HUES6 (cell line): ENCODE results near the gene GET4.

Experiments
- H3K27ac ChIP-seq: 2 replicates; pipeline ENCODE4 v1.7.0; 2013; ENCODE audit warnings: low read depth, mild to moderate bottlenecking, low read length, inconsistent platforms
- H3K27me3 ChIP-seq: 2 replicates; pipeline ENCODE4 v1.6.1; 2013; ENCODE audit warnings: low read length; ENCODE audit not compliant: control insufficient read depth, insufficient read depth
- H3K36me3 ChIP-seq: 2 replicates; pipeline ENCODE4 v1.6.1; 2013; ENCODE audit warnings: low read length; ENCODE audit not compliant: control insufficient read depth, insufficient read depth
- H3K4me1 ChIP-seq: 2 replicates; pipeline ENCODE4 v1.6.1; 2013; ENCODE audit warnings: low read length; ENCODE audit not compliant: control insufficient read depth, insufficient read depth
- H3K4me3 ChIP-seq: 2 replicates; pipeline ENCODE4 v1.5.1; 2013; ENCODE audit warnings: low read depth, low read length
- H3K9ac ChIP-seq: one replicate; pipeline ENCODE4 v1.6.1; 2013; ENCODE audit warnings: mild to moderate bottlenecking, low read length
- H3K9me3 ChIP-seq: 2 replicates; pipeline ENCODE4 v1.6.1; 2013; ENCODE audit warnings: low read depth, low read length; ENCODE audit not compliant: control insufficient read depth, insufficient read depth

GET4 gene

GRCh38 chr7:876077-876971 is at the start of gene GET4:
Gene GET4 (plus strand): TSS chr7:876554. CDS start chr7:876646, 92 bp downstream.
- H3K4me3 ChIP-seq = peak within 1 kb of the TSS; percentile 100
- H3K4me1 ChIP-seq = peaks cover 18% of the 10 kb centered on the region
- peak within 1 kb of the TSS; percentile 82; the same call in 1 of the 2 replicates for H3K27ac ChIP-seq
- H3K9ac ChIP-seq = peak within 1 kb of the TSS; percentile 97
- no peaks in the 10 kb centered on the region for H3K27me3 ChIP-seq
- H3K36me3 ChIP-seq = peaks cover 47% of the 10 kb centered on the region
- no peaks in the 10 kb centered on the region for H3K9me3 ChIP-seq

GRCh38 chr7:828793-829561 is 47.4 kb upstream of the GET4 start:
- H3K4me3 ChIP-seq = no peak overlapping the region
- H3K27ac ChIP-seq = no peak overlapping the region
- no peaks in the 10 kb centered on the region for H3K9me3 ChIP-seq
- H3K4me1 ChIP-seq = peaks cover 34% of the 10 kb centered on the region
- H3K27me3 ChIP-seq = no peaks in the 10 kb centered on the region
- H3K9ac ChIP-seq = no peak overlapping the region
- peaks cover 10% of the 10 kb centered on the region for H3K36me3 ChIP-seq

- Histone ChIP-seq H3K4me1 (peaks cover 34% of the 10 kb centered on the region), H3K9ac (no peak overlapping the region), H3K9me3 (no peaks in the 10 kb centered on the region), H3K36me3 (peaks cover 10% of the 10 kb centered on the region), H3K4me3 (no peak overlapping the region), H3K27ac (no peak overlapping the region), H3K27me3 (no peaks in the 10 kb centered on the region)
Observed at GRCh38 chr7:830069-830468, 46.3 kb upstream of the GET4 start.

- peaks cover 16% of the 10 kb centered on the region for H3K36me3 ChIP-seq
- H3K9ac ChIP-seq = peak overlapping the region; percentile 42
- peak overlapping the region; percentile 85 for H3K27ac ChIP-seq
- H3K4me3 ChIP-seq = 0 out of 2 replicates have a peak overlapping the region, but pooled peaks have one; percentile 4
- peaks cover 35% of the 10 kb centered on the region for H3K4me1 ChIP-seq
- no peaks in the 10 kb centered on the region for H3K27me3 ChIP-seq
- no peaks in the 10 kb centered on the region for H3K9me3 ChIP-seq
Observed at GRCh38 chr7:831596-832166, 44.7 kb upstream of the GET4 start.

GRCh38 chr7:832167-832967 is 44.0 kb upstream of the GET4 start, which contains the start of gene SUN1:
Gene SUN1 (plus strand): TSS chr7:832476. CDS start chr7:832525, 49 bp downstream.
- H3K27me3 ChIP-seq = no peaks in the 10 kb centered on the region
- peak within 1 kb of the TSS; percentile 42 for H3K9ac ChIP-seq
- H3K9me3 ChIP-seq = no peaks in the 10 kb centered on the region
- H3K27ac ChIP-seq = peak within 1 kb of the TSS; percentile 85
- 0 out of 2 replicates have a peak within 1 kb of the TSS, but pooled peaks have one; percentile 4 for H3K4me3 ChIP-seq
- H3K36me3 ChIP-seq = peaks cover 22% of the 10 kb centered on the region
- H3K4me1 ChIP-seq = peaks cover 34% of the 10 kb centered on the region

- H3K9me3 ChIP-seq = no peaks in the 10 kb centered on the region
- H3K9ac ChIP-seq = no peak overlapping the region
- no peaks in the 10 kb centered on the region for H3K27me3 ChIP-seq
- H3K4me3 ChIP-seq = no peak overlapping the region
- H3K4me1 ChIP-seq = peaks cover 34% of the 10 kb centered on the region
- H3K36me3 ChIP-seq = peaks cover 25% of the 10 kb centered on the region
- H3K27ac ChIP-seq = peak overlapping the region; percentile 85; the same call in 1 of the 2 replicates
Observed at GRCh38 chr7:832968-833424, 43.4 kb upstream of the GET4 start.

GRCh38 chr7:833601-834258 is 42.6 kb upstream of the GET4 start:
- Histone ChIP-seq H3K36me3 (peaks cover 31% of the 10 kb centered on the region), H3K4me1 (peaks cover 34% of the 10 kb centered on the region), H3K9me3 (no peaks in the 10 kb centered on the region), H3K27ac (0 out of 2 replicates have a peak overlapping the region, but pooled peaks have one; percentile 58), H3K27me3 (no peaks in the 10 kb centered on the region), H3K9ac (no peak overlapping the region), H3K4me3 (no peak overlapping the region)

- Histone ChIP-seq H3K4me3 (no peak overlapping the region), H3K9ac (no peak overlapping the region), H3K27ac (no peak overlapping the region), H3K36me3 (peaks cover 36% of the 10 kb centered on the region), H3K9me3 (no peaks in the 10 kb centered on the region), H3K27me3 (no peaks in the 10 kb centered on the region), H3K4me1 (peaks cover 34% of the 10 kb centered on the region)
Observed at GRCh38 chr7:834277-834676, 42.1 kb upstream of the GET4 start.

- peaks cover 41% of the 10 kb centered on the region for H3K36me3 ChIP-seq
- no peak overlapping the region for H3K27ac ChIP-seq
Observed at GRCh38 chr7:835021-835420, 41.3 kb upstream of the GET4 start.

More at GRCh38 chr7:835021-835420, 41.3 kb upstream of the GET4 start:
- peaks cover 33% of the 10 kb centered on the region for H3K4me1 ChIP-seq
- H3K27me3 ChIP-seq = no peaks in the 10 kb centered on the region
- no peak overlapping the region for H3K9ac ChIP-seq
- H3K4me3 ChIP-seq = no peak overlapping the region
- H3K9me3 ChIP-seq = no peaks in the 10 kb centered on the region
